ENCODE results near the gene SLC35C1.

GRCh38 chr11:45806937-45807791, 2.2 kb downstream of the SLC35C1 start:
- TF ChIP-seq EZH2phosphoT487 (IDR thresholded peaks at IDR 0.05; ENCODE audit: low read depth) (no peak), CTCF (IDR thresholded peaks at IDR 0.05; ENCODE audit: low read depth, low read length) (no peak)

Data from OCI-LY3 (cell line).